GM12872 (cell line): Measurements from ENCODE around the gene CBLB.

Experiments used
- TF ChIP-seq, protein P1 (sequence below): IDR thresholded peaks from 3 replicates; pipeline ENCODE4 v1.5.1; 2011; ENCODE audit warnings: low read depth, mild to moderate bottlenecking, low read length, moderate library complexity; ENCODE audit not compliant: insufficient read depth

CBLB gene

DNA sequence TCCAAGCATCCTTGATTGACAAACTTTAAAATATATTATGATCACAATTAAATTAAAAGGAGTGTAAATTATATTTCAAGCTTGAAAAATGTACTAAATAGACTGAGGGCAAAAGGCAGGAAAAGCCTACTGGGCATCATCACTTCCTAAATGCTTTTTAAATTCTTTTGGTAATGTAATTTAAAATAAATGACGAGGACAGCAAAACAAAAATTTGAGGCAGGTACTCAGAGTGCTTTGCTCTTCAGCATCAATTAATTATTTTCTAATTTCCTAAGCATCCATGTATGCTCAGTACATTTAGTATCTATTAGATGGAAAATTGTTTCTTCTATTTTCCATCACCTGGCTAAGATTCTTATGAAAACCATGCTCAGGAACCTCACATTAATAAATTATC, 5.2 kb downstream of the CBLB start:
- TF ChIP-seq, protein P1, sequence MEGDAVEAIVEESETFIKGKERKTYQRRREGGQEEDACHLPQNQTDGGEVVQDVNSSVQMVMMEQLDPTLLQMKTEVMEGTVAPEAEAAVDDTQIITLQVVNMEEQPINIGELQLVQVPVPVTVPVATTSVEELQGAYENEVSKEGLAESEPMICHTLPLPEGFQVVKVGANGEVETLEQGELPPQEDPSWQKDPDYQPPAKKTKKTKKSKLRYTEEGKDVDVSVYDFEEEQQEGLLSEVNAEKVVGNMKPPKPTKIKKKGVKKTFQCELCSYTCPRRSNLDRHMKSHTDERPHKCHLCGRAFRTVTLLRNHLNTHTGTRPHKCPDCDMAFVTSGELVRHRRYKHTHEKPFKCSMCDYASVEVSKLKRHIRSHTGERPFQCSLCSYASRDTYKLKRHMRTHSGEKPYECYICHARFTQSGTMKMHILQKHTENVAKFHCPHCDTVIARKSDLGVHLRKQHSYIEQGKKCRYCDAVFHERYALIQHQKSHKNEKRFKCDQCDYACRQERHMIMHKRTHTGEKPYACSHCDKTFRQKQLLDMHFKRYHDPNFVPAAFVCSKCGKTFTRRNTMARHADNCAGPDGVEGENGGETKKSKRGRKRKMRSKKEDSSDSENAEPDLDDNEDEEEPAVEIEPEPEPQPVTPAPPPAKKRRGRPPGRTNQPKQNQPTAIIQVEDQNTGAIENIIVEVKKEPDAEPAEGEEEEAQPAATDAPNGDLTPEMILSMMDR: no peak

DNA sequence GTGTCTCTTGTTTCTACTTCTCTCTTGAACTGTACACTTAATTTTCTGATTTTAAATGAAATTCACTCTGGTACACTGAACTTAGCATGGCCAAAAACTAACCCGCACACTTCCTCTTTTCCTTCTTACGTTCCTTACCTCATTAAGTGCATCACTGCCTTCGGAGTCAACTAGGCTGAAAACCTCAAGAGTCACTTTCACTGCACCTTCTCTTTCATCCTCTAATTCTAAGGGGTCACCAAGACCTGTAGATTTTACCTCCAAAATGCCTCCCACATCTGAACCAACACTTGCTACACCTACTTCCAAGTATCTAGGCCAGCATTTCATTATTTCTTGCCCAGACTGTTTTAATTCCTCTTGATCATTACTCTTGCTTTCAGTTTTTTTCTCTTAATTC, 6.6 kb downstream of the CBLB start:
- TF ChIP-seq, protein P1: no peak

DNA sequence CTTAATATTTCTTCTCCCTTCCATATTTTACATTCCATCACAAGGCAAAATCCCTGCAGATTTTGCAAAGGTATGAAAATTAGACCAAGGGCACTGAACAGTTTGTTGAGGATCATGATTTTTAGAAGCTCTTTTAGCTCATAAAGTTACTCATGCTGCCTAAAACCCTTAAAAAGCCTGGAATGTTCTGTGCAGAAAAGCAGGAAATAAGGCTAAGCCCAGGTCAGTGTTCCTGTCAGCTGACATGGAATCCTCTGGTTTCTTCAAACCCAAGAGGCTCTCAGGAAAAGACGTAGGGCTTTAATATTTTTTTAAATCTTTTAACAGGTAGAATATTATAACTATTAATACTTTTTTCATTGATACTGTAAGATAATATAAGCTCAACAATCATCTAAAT, 8.2 kb downstream of the CBLB start:
- TF ChIP-seq, protein P1: no peak

DNA sequence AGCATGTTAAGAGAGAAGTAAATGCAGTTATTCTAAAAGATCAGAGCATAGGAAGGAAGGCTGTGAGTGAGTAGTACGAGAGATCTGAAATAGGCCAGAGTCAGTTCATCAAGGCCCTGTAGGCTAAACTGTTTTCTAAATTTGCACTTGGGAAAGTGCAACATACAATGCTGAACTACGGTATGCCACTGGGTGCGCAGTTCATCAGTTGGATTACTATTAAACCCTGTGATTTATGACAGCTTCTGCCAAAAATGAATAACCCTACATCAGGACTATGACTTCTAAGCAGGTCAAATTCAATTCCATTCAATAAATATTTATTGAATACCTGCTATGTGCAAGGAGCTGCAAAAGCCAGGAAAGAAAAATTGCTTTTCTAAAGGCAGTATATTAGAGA, 10.8 kb downstream of the CBLB start:
- TF ChIP-seq, protein P1: no peak

DNA sequence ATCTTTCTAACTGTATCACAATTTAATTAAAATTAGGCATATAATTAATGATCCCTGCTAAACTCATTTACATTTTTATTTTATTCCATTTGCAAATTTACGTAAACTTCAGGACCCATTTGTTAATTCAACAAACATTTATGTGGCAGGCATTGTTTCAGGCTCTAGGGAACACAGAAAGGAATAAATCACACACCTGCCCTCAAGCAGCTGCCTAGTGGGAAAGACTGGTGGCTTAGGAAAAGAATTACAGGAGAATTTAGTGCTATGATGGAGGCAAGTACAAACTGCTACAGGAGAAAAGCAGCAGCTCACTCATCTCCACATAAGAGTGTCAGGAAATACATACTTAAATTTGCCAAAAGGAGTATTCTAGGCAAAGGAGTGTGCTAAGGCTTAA, 11.2 kb downstream of the CBLB start:
- TF ChIP-seq, protein P1: no peak

DNA sequence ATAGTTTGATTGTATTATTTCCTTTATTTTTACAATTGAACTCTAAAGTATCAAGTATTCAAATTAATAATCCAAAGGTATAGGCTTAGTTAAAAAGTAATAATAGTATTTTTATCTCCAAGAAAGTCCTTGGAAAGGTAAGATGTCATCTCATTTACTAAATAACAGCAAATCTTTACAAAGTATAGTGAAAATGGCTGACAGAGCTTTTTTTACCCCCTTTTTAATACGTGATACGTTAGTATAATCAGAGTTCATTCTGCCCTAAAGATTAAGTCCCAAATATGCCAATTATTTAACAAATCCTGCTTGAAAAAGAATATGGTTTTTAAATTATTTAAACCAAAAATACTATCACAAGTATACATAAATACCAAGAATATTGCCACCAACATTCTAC, 12.2 kb downstream of the CBLB start:
- TF ChIP-seq, protein P1: no peak

DNA sequence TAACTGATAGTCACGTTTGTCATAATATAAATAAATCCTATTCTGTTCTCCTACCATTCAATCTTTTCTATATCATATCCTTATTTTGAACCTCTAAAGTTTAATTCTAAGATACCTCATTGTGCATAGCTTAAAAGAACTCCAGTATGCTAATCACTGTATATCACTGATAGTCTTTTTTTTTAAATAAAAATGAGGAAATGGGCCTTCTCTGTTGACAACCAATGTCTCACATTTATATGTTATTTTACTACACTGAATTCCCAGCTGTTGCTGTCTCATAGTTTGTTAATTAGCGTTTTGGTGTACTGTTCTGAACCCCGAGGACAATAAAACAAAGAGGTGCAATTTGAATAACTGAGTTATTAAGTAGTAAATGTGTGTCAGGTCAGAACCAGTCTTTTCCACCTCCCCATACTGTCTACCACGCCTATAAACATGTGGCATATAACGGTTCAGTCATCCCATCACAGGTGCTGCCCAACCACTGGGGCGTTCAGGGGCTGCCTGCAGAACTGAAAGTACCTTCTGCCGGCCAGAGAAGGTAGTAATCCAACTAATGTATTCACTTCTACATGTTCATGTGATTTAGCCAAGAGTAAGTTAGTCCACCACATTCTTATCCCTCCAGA, 14.9 kb downstream of the CBLB start:
- TF ChIP-seq, protein P1: no peak
